HepG2 (cell line): Measurements from ENCODE around the gene TOR4A. TPM values are rescaled to one million over a fixed set of nuclear protein-coding genes. Genes with fewer than 3 reads are reported as not detected.
A peak's percentile ranks its signal among the peaks of the same experiment; 100 is the strongest.

Experiments
- HMGXB4 ChIP-seq, 2 experiments: sonication (generic) in 1 of 2; formaldehyde crosslinking in 1 of 2; IDR thresholded peaks; 2 replicates each; pipeline versions ENCODE4 v1.4.0 to v1.6.1; 2018 to 2020; ENCODE audit warnings: missing genetic modification reagents in 2 of 2, borderline replicate concordance in 1 of 2, low read depth in 1 of 2, mild to moderate bottlenecking in 1 of 2, missing biosample characterization in 1 of 2
- MEIS1 ChIP-seq: sonication (generic); formaldehyde crosslinking; IDR thresholded peaks from 2 replicates; pipeline ENCODE4 v1.9.0; 2021; ENCODE audit warnings: mild to moderate bottlenecking, missing genetic modification reagents, moderate library complexity, borderline replicate concordance
- NRL ChIP-seq: sonication (generic); formaldehyde crosslinking; IDR thresholded peaks from 2 replicates; pipeline ENCODE4 v1.5.0; 2020; ENCODE audit warnings: missing genetic modification reagents, mild to moderate bottlenecking, moderate library complexity, borderline replicate concordance
- PCBP1 ChIP-seq: fragments of 200-400 bp; formaldehyde crosslinking; IDR thresholded peaks from 2 replicates; pipeline ENCODE4 v1.6.1; 2017; ENCODE audit warnings: mild to moderate bottlenecking, low read depth, low read length, borderline replicate concordance
- PHB2 ChIP-seq: fragments of 450-650 bp; IDR thresholded peaks from 2 replicates; pipeline ENCODE4 v1.6.1; 2018; ENCODE audit not compliant: partially characterized antibody
- ZC3H13 ChIP-seq: sonication (generic); formaldehyde crosslinking; IDR thresholded peaks from 2 replicates; pipeline ENCODE4 v1.8.1; 2023; ENCODE audit warnings: mild to moderate bottlenecking, missing genetic modification reagents, moderate library complexity
- ZNF772 ChIP-seq: sonication (generic); formaldehyde crosslinking; IDR thresholded peaks from 2 replicates; pipeline ENCODE4 v1.5.0; 2020; ENCODE audit warnings: mild to moderate bottlenecking, missing genetic modification reagents
- polyA plus RNA-seq, 8 experiments: library from polyadenylated mRNA; depleted of rRNA in 3 of 8; stranded (reverse) in 7 of 8; unstranded in 1 of 8; fragments of >200 nt; fragmentation: Illumina TruSeq in 4 of 8; extraction: Trizol in 4 of 8; gene quantifications; 2 replicates each; pipeline versions ENCODE4 v1.2.1 to v1.2.3, GENCODE V29; 2011 to 2016; ENCODE audit warnings: low read depth in 4 of 8, missing spikeins in 1 of 8, mixed read lengths in 1 of 8; ENCODE audit not compliant: insufficient read depth in 1 of 8
- total RNA-seq, 5 experiments: library from RNA; depleted of rRNA; stranded (reverse); fragments of >200 nt; fragmentation: Illumina TruSeq; extraction: Trizol; gene quantifications; 2 replicates each; pipeline ENCODE4 v1.2.3, GENCODE V29; 2016; ENCODE audit warnings: low read depth in 1 of 5

TOR4A gene
- total and polyA plus RNA-seq, 2 of the 13 experiments (the other 11 are each of a cell fraction or from before 2014, with no cell fraction given) = 11.1 to 14.2 TPM

- no peak for TF ChIP-seq HMGXB4 (CRISPR knock-in tag; IDR thresholded peaks at IDR 0.05; ENCODE audit: borderline replicate concordance in 1 of 2, low read depth in 1 of 2)
- TF ChIP-seq ZNF772 (CRISPR knock-in tag) = peak; percentile 56; the same call in 1 of the 2 replicates
- TF ChIP-seq ZC3H13 = no peak
- TF ChIP-seq PHB2 = no peak
- TF ChIP-seq PCBP1 = no peak
- no peak for TF ChIP-seq NRL (CRISPR knock-in tag)
- TF ChIP-seq MEIS1 (CRISPR knock-in tag) = peak; percentile 18; the same call in 1 of the 2 replicates
Measured at GRCh38 chr9:137252555-137253506, 24.7 kb upstream of the TOR4A start (continued).
